Endodermal cell (in vitro differentiated cells): Measurements from ENCODE around the gene IFI16. TPM values are rescaled to one million over a fixed set of nuclear protein-coding genes. Genes with fewer than 3 reads are reported as not detected.

Experiments
- DNase-seq: peaks from one replicate; pipeline ENCODE4 v3.0.0-alpha.2; 2017
- H3K27ac ChIP-seq: 2 replicates; pipeline ENCODE4 v1.5.1; 2013; ENCODE audit warnings: mild to moderate bottlenecking, low read depth, low read length, moderate library complexity
- H3K27me3 ChIP-seq: 2 replicates; pipeline ENCODE4 v1.6.1; 2013; ENCODE audit warnings: mild to moderate bottlenecking, low read length, moderate library complexity; ENCODE audit not compliant: insufficient read depth, control insufficient read depth, poor library complexity, severe bottlenecking
- H3K36me3 ChIP-seq: 2 replicates; pipeline ENCODE4 v1.7.0; 2013; ENCODE audit warnings: mild to moderate bottlenecking, low read length, moderate library complexity; ENCODE audit not compliant: control insufficient read depth, insufficient read depth
- H3K4me1 ChIP-seq: one replicate; pipeline ENCODE4 v1.7.0; 2013; ENCODE audit warnings: low read length; ENCODE audit not compliant: control insufficient read depth, insufficient read depth
- H3K4me3 ChIP-seq: 2 replicates; pipeline ENCODE4 v1.5.1; 2013; ENCODE audit warnings: mild to moderate bottlenecking, low read length, moderate library complexity
- H3K9ac ChIP-seq: 2 replicates; pipeline ENCODE4 v1.6.1; 2013; ENCODE audit warnings: mild to moderate bottlenecking, low read length, moderate library complexity; ENCODE audit not compliant: poor library complexity, severe bottlenecking; ENCODE audit errors: extremely low read depth
- H3K9me3 ChIP-seq: 2 replicates; pipeline ENCODE4 v1.6.1; 2013; ENCODE audit warnings: mild to moderate bottlenecking, low read length, moderate library complexity; ENCODE audit not compliant: control insufficient read depth
- H3K27ac Mint-ChIP-seq: 2 replicates; pipeline ENCODE4 v1.8.0; 2020; ENCODE audit warnings: mixed read lengths
- H3K27me3 Mint-ChIP-seq: 2 replicates; pipeline ENCODE4 v1.8.0; 2021; ENCODE audit warnings: mild to moderate bottlenecking, mixed read lengths; ENCODE audit not compliant: insufficient read depth
- H3K36me3 Mint-ChIP-seq: 2 replicates; pipeline ENCODE4 v1.8.0; 2020; ENCODE audit warnings: low read depth, mixed read lengths
- H3K4me1 Mint-ChIP-seq: 2 replicates; pipeline ENCODE4 v1.8.0; 2020; ENCODE audit warnings: mixed read lengths
- H3K4me3 Mint-ChIP-seq: 2 replicates; pipeline ENCODE4 v1.8.0; 2020; ENCODE audit warnings: mild to moderate bottlenecking, moderate library complexity, mixed read lengths
- H3K9me3 Mint-ChIP-seq: 2 replicates; pipeline ENCODE4 v1.8.0; 2020; ENCODE audit warnings: mild to moderate bottlenecking, mixed read lengths
- CTCF ChIP-seq: fragments of 200-600 bp; sonication (generic); conservative IDR thresholded peaks from 2 replicates; pipeline ENCODE4 v1.5.0; 2021; ENCODE audit warnings: antibody characterized with exemption, mild to moderate bottlenecking
- WGBS, 2 experiments: methylation state at CpG; one replicate each; pipeline versions ENCODE4 v1.1.5 to v1.1.7; 2013; ENCODE audit warnings: missing lambda C conversion rate in 2 of 2, mixed read lengths in 1 of 2; ENCODE audit not compliant: insufficient coverage in 1 of 2, insufficient read length in 1 of 2; 5-methylcytosine and 5-hydroxymethylcytosine counted together
- long read RNA-seq, 4 experiments: library from polyadenylated mRNA in 2 of 4; library from RNA in 1 of 4; library from capped mRNA in 1 of 4; stranded (forward) in 3 of 4; unstranded in 1 of 4; transcript quantifications; one replicate each; pipeline ENCODE4 v2.0.0, GENCODE V29; 2020 to 2021; ENCODE audit warnings: inconsistent platforms in 1 of 4
- polyA plus RNA-seq, 2 experiments: library from polyadenylated mRNA; stranded (reverse); fragments of 50-300 nt; gene quantifications; one replicate each; pipeline ENCODE4 v1.2.3, GENCODE V29; 2013
- total RNA-seq, 2 donors: library from RNA; stranded (reverse); fragmentation: NEBNext Ultra II Directional in 1 of 2; extraction: Animal tissue kit (Norgen Biotek cat#: 25700) in 1 of 2; gene quantifications; 2 replicates in 1 of 2; 3 replicates in 1 of 2; pipeline ENCODE4 v1.2.1, GENCODE V29; 2021

The IFI16 gene
- total RNA-seq = 10 to 100 TPM; 10.4 to 11.9 TPM
- polyA plus RNA-seq (2013, experiment 1 of 2) = 8.3 TPM
- polyA plus RNA-seq (2013, experiment 2 of 2) = 10.8 TPM
- long read RNA-seq, experiment 1, partial matches to known transcripts = 2 of 5 reads
- long read RNA-seq, experiment 1, other reads (novel, unspliced or antisense) = 2 of 5 reads
- long read RNA-seq, experiment 2, partial matches to known transcripts = 2 of 12 reads
- long read RNA-seq, experiment 2, other reads (novel, unspliced or antisense) = 8 of 12 reads
- long read RNA-seq, experiment 3, partial matches to known transcripts = 5 of 23 reads
- long read RNA-seq, experiment 3, other reads (novel, unspliced or antisense) = 17 of 23 reads
- long read RNA-seq, experiment 4, partial matches to known transcripts = 0 of 4 reads
- long read RNA-seq, experiment 4, other reads (novel, unspliced or antisense) = 4 of 4 reads

GRCh38 chr1:159009704-159010361, at the start of gene IFI16:
TSS of gene IFI16 (plus strand) at chr1:159009907. CDS start at chr1:159014681, 4,774 bp downstream.
- Histone ChIP-seq H3K4me1 (peaks cover 15% of the 10 kb centered on the region), H3K27me3 (no peaks in the 10 kb centered on the region), H3K4me3 (no peak within 1 kb of the TSS), H3K27ac (no peak within 1 kb of the TSS), H3K36me3 (no peaks in the 10 kb centered on the region), H3K9me3 (no peaks in the 10 kb centered on the region), H3K9ac (no peak within 1 kb of the TSS)
- DNase-seq = no peak
- Mint-ChIP-seq H3K36me3 (peaks cover 4% of the 10 kb centered on the region), H3K4me1 (peaks cover 45% of the 10 kb centered on the region), H3K9me3 (no peaks in the 10 kb centered on the region), H3K27ac (no peak within 1 kb of the TSS), H3K27me3 (no peaks in the 10 kb centered on the region), H3K4me3 (no peak within 1 kb of the TSS)
- TF ChIP-seq CTCF = no peak
- WGBS, 2 experiments = 77 to 83% methylated on average over 4 to 5 of the region's 5 CpGs

- no peak for DNase-seq
- Histone ChIP-seq H3K9ac (no peak overlapping the region), H3K36me3 (no peaks in the 10 kb centered on the region), H3K4me1 (peaks cover 3% of the 10 kb centered on the region), H3K27me3 (no peaks in the 10 kb centered on the region), H3K27ac (no peak overlapping the region), H3K9me3 (no peaks in the 10 kb centered on the region), H3K4me3 (no peak overlapping the region)
- Mint-ChIP-seq H3K4me3 (no peak overlapping the region), H3K27ac (no peak overlapping the region), H3K9me3 (peaks cover 6% of the 10 kb centered on the region), H3K27me3 (peaks cover 57% of the 10 kb centered on the region), H3K36me3 (no peaks in the 10 kb centered on the region), H3K4me1 (peaks cover 19% of the 10 kb centered on the region)
- no peak for TF ChIP-seq CTCF
- WGBS, 2 experiments = 91 to 100% methylated on average over 1 of the region's 1 CpG
These were observed 48.5 kb upstream of the IFI16 start for GRCh38 chr1:158961178-158961577.

GRCh38 chr1:158962983-158963382, 46.7 kb upstream of the IFI16 start:
- no peak overlapping the region for H3K27ac ChIP-seq
- Mint-ChIP-seq H3K27ac (no peak overlapping the region), H3K9me3 (peaks cover 4% of the 10 kb centered on the region), H3K27me3 (peaks cover 64% of the 10 kb centered on the region), H3K4me3 (no peak overlapping the region), H3K36me3 (no peaks in the 10 kb centered on the region), H3K4me1 (peaks cover 19% of the 10 kb centered on the region)
- peak; percentile 70 for TF ChIP-seq CTCF
- H3K9ac ChIP-seq = no peak overlapping the region
- WGBS, 2 experiments = 55 to 69% methylated on average over 3 to 5 of the region's 5 CpGs
- no peaks in the 10 kb centered on the region for H3K36me3 ChIP-seq
- no peak overlapping the region for H3K4me3 ChIP-seq
- no peaks in the 10 kb centered on the region for H3K27me3 ChIP-seq
- no peaks in the 10 kb centered on the region for H3K9me3 ChIP-seq
- peaks cover 3% of the 10 kb centered on the region for H3K4me1 ChIP-seq
- DNase-seq = peak; percentile 61
